LNCAP (cell line): ENCODE data around the gene CPT1B.

Experiments
- CTCF ChIP-seq: fragments of 450-650 bp; IDR thresholded peaks from 2 replicates; pipeline ENCODE4 v1.5.1; 2017; ENCODE audit warnings: mild to moderate bottlenecking

The CPT1B gene

DNA sequence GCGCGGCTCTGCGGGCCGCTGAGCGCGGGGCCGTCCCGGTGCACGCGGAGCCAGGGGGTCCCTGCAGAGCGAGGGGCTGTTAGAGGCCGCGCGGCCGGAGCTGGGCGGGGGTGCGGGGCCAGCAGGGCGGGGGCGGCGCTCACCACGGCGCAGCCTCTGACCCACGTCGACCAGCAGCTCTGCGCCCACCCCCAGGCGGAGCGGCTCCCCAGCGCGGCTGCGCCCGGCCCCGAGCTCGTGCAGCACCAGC is 52.4 kb downstream of the CPT1B start:
- no peak for TF ChIP-seq CTCF

DNA sequence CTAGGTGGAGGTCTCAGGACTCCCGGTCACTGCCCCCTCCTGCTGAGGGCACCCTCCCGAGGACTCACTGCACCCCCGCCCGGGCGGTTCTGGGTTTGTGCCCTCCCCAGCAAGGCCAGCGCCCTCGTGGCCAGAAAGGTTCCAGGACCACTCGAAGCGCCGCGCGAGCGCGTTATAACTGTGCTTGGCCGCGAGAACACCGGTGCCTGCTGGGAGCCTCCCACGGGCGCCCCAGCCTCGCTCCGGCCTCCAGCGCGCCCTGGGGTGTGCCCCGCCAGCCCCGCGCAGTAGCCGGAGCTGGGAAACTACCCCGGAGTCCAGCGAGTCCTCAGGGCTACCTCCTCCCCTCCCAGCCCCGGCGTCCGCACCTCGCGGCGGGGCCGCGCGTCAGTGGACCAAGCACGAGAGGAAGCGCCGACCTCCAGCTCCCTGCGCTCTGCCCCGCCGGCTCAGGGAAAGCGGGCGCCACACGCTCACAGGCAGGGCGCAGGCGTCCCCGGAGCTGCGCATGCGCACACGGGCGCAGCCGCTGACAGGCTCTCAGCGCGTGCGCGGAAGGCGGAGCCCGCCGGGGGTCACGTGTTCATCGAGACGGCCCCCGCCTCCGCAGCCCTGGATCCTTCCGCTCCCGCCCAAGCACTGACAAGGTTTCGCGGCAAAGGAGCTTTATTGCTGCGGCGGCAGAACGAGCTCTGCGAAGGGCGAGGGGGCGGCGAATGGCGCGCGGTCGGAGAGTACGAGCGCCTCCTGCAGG is 52.9 kb downstream of the CPT1B start, which contains the start of gene SCO2:
Gene SCO2 (minus strand): TSS at position 495 of the 754 bp plus-strand sequence. CDS start 1,187 bp downstream, outside the sequence.
- peak; percentile 11; the same call in 1 of the 2 replicates for TF ChIP-seq CTCF

- TF ChIP-seq CTCF: no peak
These were observed 53.5 kb downstream of the CPT1B start for GRCh38 chr22:50524676-50525103.

GRCh38 chr22:50523806-50524675 is 54.2 kb downstream of the CPT1B start:
- no peak for TF ChIP-seq CTCF

DNA sequence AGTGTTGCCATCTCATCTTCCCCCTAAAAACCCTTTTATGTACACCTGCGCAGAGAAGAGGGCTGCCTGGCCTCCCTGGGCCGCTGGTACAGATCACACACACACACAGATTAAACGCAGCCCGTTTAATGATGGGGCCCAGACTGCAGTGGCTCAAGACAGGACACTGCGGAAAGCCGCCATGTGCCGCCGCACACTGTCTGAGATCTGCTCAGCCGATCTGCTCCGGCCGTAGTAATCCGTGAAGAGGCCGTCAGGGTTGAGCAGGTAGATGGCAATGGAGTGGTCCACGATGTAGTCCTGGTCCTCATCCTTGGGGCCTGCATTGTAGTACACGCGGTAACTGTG is 54.8 kb downstream of the CPT1B start:
- TF ChIP-seq CTCF: no peak

GRCh38 chr22:50522806-50523438 is 55.3 kb downstream of the CPT1B start:
- no peak for TF ChIP-seq CTCF

DNA sequence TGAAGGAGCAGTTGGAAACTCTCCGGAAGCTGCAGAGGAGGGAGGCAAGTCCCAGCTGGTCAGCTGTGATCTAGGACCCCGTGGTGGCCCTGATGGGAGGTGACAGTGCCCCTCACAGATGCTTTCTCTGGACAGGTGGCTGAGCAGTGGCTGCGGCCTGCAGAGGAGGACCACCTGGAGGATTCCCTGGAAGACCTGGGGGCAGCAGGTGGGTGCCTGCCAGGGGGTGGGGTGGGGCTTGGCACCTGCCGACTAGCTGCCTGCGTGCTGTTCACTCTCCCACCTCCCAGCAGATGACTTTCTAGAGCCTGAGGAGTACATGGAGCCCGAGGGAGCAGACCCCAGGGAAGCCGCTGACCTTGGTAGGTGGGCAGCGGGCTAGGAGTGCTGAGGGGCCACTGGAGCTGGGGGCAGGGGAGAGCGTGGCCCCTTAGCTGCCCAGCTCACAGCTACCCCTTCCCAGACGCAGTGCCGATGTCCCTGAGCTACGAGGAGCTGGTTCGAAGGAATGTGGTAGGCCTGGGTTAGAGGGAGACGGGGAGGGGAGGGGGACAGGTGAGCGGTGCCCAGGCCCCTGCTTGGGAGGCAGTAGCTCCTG is 55.9 kb downstream of the CPT1B start:
- TF ChIP-seq CTCF: no peak
